ENCODE measurements around the gene EML4.
"Not testable (repeated sequence)": the region's sequence is repeated elsewhere in the genome, so short reads cannot be mapped to it uniquely, and the experiment has no call there.

Gene EML4

GRCh38 chr2:42172566-42172965 lies 3.4 kb downstream of the EML4 start:
- no peak for DNase-seq (ENCODE audit: low spot score)

GRCh38 chr2:42173467-42173866 lies 4.3 kb downstream of the EML4 start:
- not testable (repeated sequence) for DNase-seq (ENCODE audit: low spot score)

GRCh38 chr2:42176992-42177738 lies 8.0 kb downstream of the EML4 start:
- no peak for DNase-seq (ENCODE audit: low spot score)

- DNase-seq (ENCODE audit: low spot score): no peak
These were observed 9.2 kb downstream of the EML4 start for GRCh38 chr2:42178335-42178734.

GRCh38 chr2:42180300-42180699 lies 11.1 kb downstream of the EML4 start:
- DNase-seq (ENCODE audit: low spot score): no peak

- DNase-seq (ENCODE audit: low spot score): no peak
These were observed 13.6 kb downstream of the EML4 start for GRCh38 chr2:42182654-42183308.

GRCh38 chr2:42183775-42184174 lies 14.6 kb downstream of the EML4 start:
- no peak for DNase-seq (ENCODE audit: low spot score)

- no peak for DNase-seq (ENCODE audit: low spot score)
These were observed 15.2 kb downstream of the EML4 start for GRCh38 chr2:42184346-42184745.

GRCh38 chr2:42185220-42185921 lies 16.2 kb downstream of the EML4 start:
- DNase-seq (ENCODE audit: low spot score): no peak

- no peak for DNase-seq (ENCODE audit: low spot score)
These were observed 17.2 kb downstream of the EML4 start for GRCh38 chr2:42186366-42186765.

- DNase-seq (ENCODE audit: low spot score): no peak
These were observed 17.9 kb downstream of the EML4 start for GRCh38 chr2:42186945-42187632.

GRCh38 chr2:42187886-42188285 lies 18.7 kb downstream of the EML4 start:
- DNase-seq (ENCODE audit: low spot score): no peak

GRCh38 chr2:42189235-42189566 lies 20.0 kb downstream of the EML4 start:
- DNase-seq (ENCODE audit: low spot score): no peak

- no peak for DNase-seq (ENCODE audit: low spot score)
These were observed 21.0 kb downstream of the EML4 start for GRCh38 chr2:42190191-42190590.

GRCh38 chr2:42191285-42192009 lies 22.3 kb downstream of the EML4 start:
- no peak for DNase-seq (ENCODE audit: low spot score)

- DNase-seq (ENCODE audit: low spot score): no peak
These were observed 22.8 kb downstream of the EML4 start for GRCh38 chr2:42192010-42192373.

- DNase-seq (ENCODE audit: low spot score): no peak
These were observed 23.8 kb downstream of the EML4 start for GRCh38 chr2:42192652-42193566.

GRCh38 chr2:42193722-42194187 lies 24.6 kb downstream of the EML4 start:
- no peak for DNase-seq (ENCODE audit: low spot score)

GRCh38 chr2:42194428-42194827 lies 25.3 kb downstream of the EML4 start:
- DNase-seq (ENCODE audit: low spot score): no peak

- no peak for DNase-seq (ENCODE audit: low spot score)
These were observed 26.4 kb downstream of the EML4 start for GRCh38 chr2:42195559-42195958.

GRCh38 chr2:42196070-42196402 lies 26.9 kb downstream of the EML4 start:
- no peak for DNase-seq (ENCODE audit: low spot score)
